NCI-H1436 (cell line): ENCODE measurements around the gene MTREX.

Source experiments
- DNase-seq: peaks from one replicate; lab custom pipeline; 2025; lab: John Stamatoyannopoulos, UW

Gene MTREX

GRCh38 chr5:55472642-55473041, 164.9 kb downstream of the MTREX start:
- no peak for DNase-seq
